Fibroblast of mammary gland (primary cell): ENCODE results near the gene BMPR1B.

Source experiments
- DNase-seq: peaks from one replicate; pipeline ENCODE4 v3.0.0-alpha.2; 2010; ENCODE audit warnings: low read depth
- H3K4me3 ChIP-seq: 2 replicates; pipeline ENCODE4 v1.5.1; 2011; ENCODE audit warnings: low read depth, mild to moderate bottlenecking, low read length, moderate library complexity; ENCODE audit not compliant: control insufficient read depth
- TF ChIP-seq, protein P1 (sequence below): conservative IDR thresholded peaks from 2 replicates; pipeline ENCODE4 v1.5.1; 2011; ENCODE audit warnings: low read depth, low read length, inconsistent platforms; ENCODE audit not compliant: control insufficient read depth, insufficient read depth

Gene BMPR1B

GRCh38 chr4:94759767-94760211, 2.0 kb downstream of the BMPR1B start:
- TF ChIP-seq, protein P1, sequence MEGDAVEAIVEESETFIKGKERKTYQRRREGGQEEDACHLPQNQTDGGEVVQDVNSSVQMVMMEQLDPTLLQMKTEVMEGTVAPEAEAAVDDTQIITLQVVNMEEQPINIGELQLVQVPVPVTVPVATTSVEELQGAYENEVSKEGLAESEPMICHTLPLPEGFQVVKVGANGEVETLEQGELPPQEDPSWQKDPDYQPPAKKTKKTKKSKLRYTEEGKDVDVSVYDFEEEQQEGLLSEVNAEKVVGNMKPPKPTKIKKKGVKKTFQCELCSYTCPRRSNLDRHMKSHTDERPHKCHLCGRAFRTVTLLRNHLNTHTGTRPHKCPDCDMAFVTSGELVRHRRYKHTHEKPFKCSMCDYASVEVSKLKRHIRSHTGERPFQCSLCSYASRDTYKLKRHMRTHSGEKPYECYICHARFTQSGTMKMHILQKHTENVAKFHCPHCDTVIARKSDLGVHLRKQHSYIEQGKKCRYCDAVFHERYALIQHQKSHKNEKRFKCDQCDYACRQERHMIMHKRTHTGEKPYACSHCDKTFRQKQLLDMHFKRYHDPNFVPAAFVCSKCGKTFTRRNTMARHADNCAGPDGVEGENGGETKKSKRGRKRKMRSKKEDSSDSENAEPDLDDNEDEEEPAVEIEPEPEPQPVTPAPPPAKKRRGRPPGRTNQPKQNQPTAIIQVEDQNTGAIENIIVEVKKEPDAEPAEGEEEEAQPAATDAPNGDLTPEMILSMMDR = no peak
- no peak overlapping the region for H3K4me3 ChIP-seq
- DNase-seq = no peak

DNA sequence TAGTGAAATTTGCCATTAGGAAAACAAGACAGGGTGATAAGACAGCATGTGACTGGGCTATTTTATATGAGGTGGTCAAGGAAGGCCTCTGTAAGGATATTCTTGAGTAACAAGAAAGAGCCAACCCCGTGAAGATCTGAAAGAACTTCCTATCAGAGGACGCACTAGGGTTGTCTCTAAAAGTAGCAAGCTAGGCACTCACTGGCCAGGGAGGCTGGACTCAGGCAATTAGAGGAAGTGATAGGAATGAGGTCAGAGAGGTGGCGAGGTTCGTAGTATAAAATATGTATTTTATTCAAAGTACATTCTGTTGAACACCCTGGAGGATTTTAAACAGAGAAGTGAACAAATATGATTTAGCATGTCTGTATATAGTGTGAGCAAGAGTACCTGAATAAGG, 4.6 kb downstream of the BMPR1B start:
- no peak overlapping the region for H3K4me3 ChIP-seq
- TF ChIP-seq, protein P1 = no peak
- no peak for DNase-seq

- TF ChIP-seq, protein P1 = no peak
- no peak for DNase-seq
- H3K4me3 ChIP-seq = no peak overlapping the region
These were observed 5.2 kb downstream of the BMPR1B start for GRCh38 chr4:94763005-94763404.

- TF ChIP-seq, protein P1 = no peak
- H3K4me3 ChIP-seq = no peak overlapping the region
- no peak for DNase-seq
These were observed 5.7 kb downstream of the BMPR1B start for GRCh38 chr4:94763500-94763899.

DNA sequence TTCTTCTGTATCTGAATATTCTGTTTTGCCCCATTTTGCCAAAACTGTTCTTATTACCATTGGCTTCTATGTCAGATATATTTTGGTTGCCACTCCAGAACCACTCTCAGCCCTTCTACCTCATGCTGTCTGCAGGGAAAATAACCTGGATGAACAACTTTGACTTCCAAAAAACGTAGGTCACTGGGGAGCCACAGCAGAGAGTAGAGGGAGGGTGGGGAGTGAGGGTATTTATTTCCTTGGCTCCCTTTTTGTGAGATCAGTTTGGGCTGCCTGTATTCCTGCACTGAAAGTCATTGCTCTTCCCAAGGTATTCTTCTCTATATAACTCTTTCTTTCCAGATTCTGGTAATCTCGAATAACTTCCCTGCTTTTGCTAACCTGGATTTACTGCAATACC, 6.3 kb downstream of the BMPR1B start:
- no peak overlapping the region for H3K4me3 ChIP-seq
- TF ChIP-seq, protein P1 = no peak
- DNase-seq = no peak

DNA sequence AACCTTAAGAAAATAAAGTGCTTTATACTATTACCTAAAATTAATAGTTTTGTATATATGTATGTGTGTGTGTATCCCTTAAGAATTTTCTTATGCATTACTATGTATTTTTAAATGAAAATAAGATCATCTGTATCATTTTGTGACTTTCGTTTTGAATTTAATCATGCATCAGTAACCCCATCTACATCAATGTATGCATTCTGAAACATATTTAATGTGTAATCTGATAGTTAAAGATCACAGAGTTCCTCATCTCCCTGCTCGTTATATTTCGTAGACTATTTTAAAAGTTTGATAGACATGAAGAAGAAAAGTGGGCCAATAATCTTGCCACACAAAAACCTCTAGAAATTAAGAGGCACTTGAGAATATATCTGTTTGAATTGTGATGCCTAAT, 7.4 kb downstream of the BMPR1B start:
- DNase-seq = no peak
- TF ChIP-seq, protein P1 = no peak
- H3K4me3 ChIP-seq = no peak overlapping the region

DNA sequence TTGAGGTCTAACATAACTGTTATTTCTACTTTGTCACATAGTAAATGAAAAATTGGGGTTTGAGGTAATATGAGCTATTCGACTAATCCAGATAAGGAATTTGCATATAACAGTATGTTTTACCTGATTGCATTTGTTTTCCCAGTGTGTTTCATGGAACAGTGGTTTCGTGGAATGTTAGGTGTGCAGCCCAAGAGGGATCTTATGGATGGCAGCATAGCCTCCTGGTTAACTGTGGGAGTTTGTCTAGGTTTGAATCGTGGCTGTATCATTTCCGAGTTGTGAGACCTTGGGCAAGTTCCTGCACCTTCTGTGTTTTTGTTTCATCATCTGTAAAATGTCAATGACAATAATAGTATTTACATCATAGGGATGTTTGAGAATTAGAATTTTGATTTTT, 7.9 kb downstream of the BMPR1B start:
- TF ChIP-seq, protein P1 = no peak
- no peak for DNase-seq
- no peak overlapping the region for H3K4me3 ChIP-seq
